Effector memory CD8-positive, alpha-beta T cell (primary cell): ENCODE data around the gene MAP2K5.
A peak's percentile ranks its signal among the peaks of the same experiment; 100 is the strongest.

Experiments
- ATAC-seq: fragments of 150-1000 bp; cut with Tn5 transposase; replicated peaks from 2 replicates; pipeline ENCODE4 v1.10.0; 2021; ENCODE audit warnings: mild to moderate bottlenecking, moderate library complexity
- DNase-seq, 3 experiments: peaks; one replicate each; pipeline ENCODE4 v3.0.0; 2021
- H3K27ac Mint-ChIP-seq, 2 donors: one replicate each; pipeline ENCODE4 v1.8.0; 2022; ENCODE audit warnings: mild to moderate bottlenecking in 2 of 2, mixed read lengths in 2 of 2, moderate library complexity in 2 of 2
- H3K27me3 Mint-ChIP-seq, 2 donors: one replicate each; pipeline ENCODE4 v1.8.0; 2022; ENCODE audit warnings: mixed read lengths in 2 of 2
- H3K36me3 Mint-ChIP-seq: one replicate; pipeline ENCODE4 v1.8.0; 2022; ENCODE audit warnings: mild to moderate bottlenecking, moderate library complexity, mixed read lengths; ENCODE audit not compliant: insufficient read depth
- H3K4me1 Mint-ChIP-seq, 2 donors: one replicate each; pipeline ENCODE4 v1.8.0; 2022; ENCODE audit warnings: low read depth in 2 of 2, mixed read lengths in 2 of 2
- H3K4me3 Mint-ChIP-seq, 2 donors: one replicate each; pipeline ENCODE4 v1.8.0; 2022; ENCODE audit warnings: mild to moderate bottlenecking in 2 of 2, mixed read lengths in 2 of 2, moderate library complexity in 2 of 2
- H3K9me3 Mint-ChIP-seq, 2 donors: one replicate each; pipeline ENCODE4 v1.8.0; 2022; ENCODE audit warnings: mixed read lengths in 2 of 2

The MAP2K5 gene

GRCh38 chr15:67831363-67831762 is 288.9 kb downstream of the MAP2K5 start:
- H3K4me1 Mint-ChIP-seq = peaks cover 32 to 33% of the 10 kb centered on the region in 2 donors
- H3K4me3 Mint-ChIP-seq = no peak overlapping the region
- H3K9me3 Mint-ChIP-seq = no peaks in the 10 kb centered on the region
- peaks cover 74 to 90% of the 10 kb centered on the region in 2 donors for H3K27me3 Mint-ChIP-seq
- ATAC-seq (no peak), DNase-seq (no peak)
- H3K27ac Mint-ChIP-seq = no peak overlapping the region
- H3K36me3 Mint-ChIP-seq = peaks cover 9% of the 10 kb centered on the region

GRCh38 chr15:67832031-67832551 is 289.6 kb downstream of the MAP2K5 start:
- no peaks in the 10 kb centered on the region for H3K9me3 Mint-ChIP-seq
- H3K36me3 Mint-ChIP-seq = peaks cover 8% of the 10 kb centered on the region
- peak overlapping the region in 1 of 2 donors; percentile 88 for H3K4me3 Mint-ChIP-seq
- ATAC-seq (no peak), DNase-seq (no peak)
- H3K27ac Mint-ChIP-seq = no peak overlapping the region
- H3K4me1 Mint-ChIP-seq = peaks cover 34% of the 10 kb centered on the region in 2 donors
- H3K27me3 Mint-ChIP-seq = peaks cover 72 to 91% of the 10 kb centered on the region in 2 donors

- Mint-ChIP-seq H3K27me3 (peaks cover 70 to 88% of the 10 kb centered on the region in 2 donors), H3K4me3 (peak overlapping the region; percentile 87 to 88), H3K9me3 (no peaks in the 10 kb centered on the region), H3K4me1 (peaks cover 34% of the 10 kb centered on the region in 2 donors), H3K36me3 (peaks cover 8% of the 10 kb centered on the region), H3K27ac (no peak overlapping the region)
- no peak for DNase-seq
- no peak for ATAC-seq
Observed at GRCh38 chr15:67832897-67833709, 290.6 kb downstream of the MAP2K5 start.

- Mint-ChIP-seq H3K27me3 (peaks cover 63 to 80% of the 10 kb centered on the region in 2 donors), H3K4me1 (peaks cover 32 to 34% of the 10 kb centered on the region in 2 donors)
- peak in 1 of 3 experiments; percentile 26 for DNase-seq
Observed at GRCh38 chr15:67833710-67834511, 291.4 kb downstream of the MAP2K5 start.

GRCh38 chr15:67834581-67835296 is 292.2 kb downstream of the MAP2K5 start:
- DNase-seq (peak in 1 of 3 experiments; percentile 18), ATAC-seq (peak; percentile 23)
- H3K9me3 Mint-ChIP-seq = no peaks in the 10 kb centered on the region
- H3K27ac Mint-ChIP-seq = peak overlapping the region in 1 of 2 donors; percentile 35
- H3K4me1 Mint-ChIP-seq = peaks cover 32 to 34% of the 10 kb centered on the region in 2 donors
- peaks cover 18% of the 10 kb centered on the region for H3K36me3 Mint-ChIP-seq
- H3K4me3 Mint-ChIP-seq = peak overlapping the region; percentile 87 to 88
- H3K27me3 Mint-ChIP-seq = peaks cover 57 to 71% of the 10 kb centered on the region in 2 donors

More at GRCh38 chr15:67833710-67834511, 291.4 kb downstream of the MAP2K5 start:
- Mint-ChIP-seq H3K4me3 (peak overlapping the region; percentile 87 to 88), H3K27ac (peak overlapping the region in 1 of 2 donors; percentile 20), H3K9me3 (no peaks in the 10 kb centered on the region), H3K36me3 (peaks cover 10% of the 10 kb centered on the region)
- peak; percentile 34 for ATAC-seq

GRCh38 chr15:67835297-67836133 is 293.0 kb downstream of the MAP2K5 start:
- Mint-ChIP-seq H3K4me3 (peak overlapping the region; percentile 87 to 88), H3K27ac (peak overlapping the region in 1 of 2 donors; percentile 35), H3K36me3 (peaks cover 20% of the 10 kb centered on the region), H3K4me1 (peaks cover 34 to 37% of the 10 kb centered on the region in 2 donors), H3K9me3 (no peaks in the 10 kb centered on the region), H3K27me3 (peaks cover 51 to 64% of the 10 kb centered on the region in 2 donors)
- ATAC-seq (no peak), DNase-seq (peak in 1 of 3 experiments; percentile 21)

GRCh38 chr15:67836134-67836455 is 293.6 kb downstream of the MAP2K5 start:
- peaks cover 23% of the 10 kb centered on the region for H3K36me3 Mint-ChIP-seq
- peaks cover 37 to 40% of the 10 kb centered on the region in 2 donors for H3K4me1 Mint-ChIP-seq
- H3K9me3 Mint-ChIP-seq = no peaks in the 10 kb centered on the region
- peak overlapping the region; percentile 87 to 88 for H3K4me3 Mint-ChIP-seq
- peaks cover 45 to 58% of the 10 kb centered on the region in 2 donors for H3K27me3 Mint-ChIP-seq
- peak overlapping the region; percentile 49 to 57 for H3K27ac Mint-ChIP-seq
- no peak for DNase-seq
- ATAC-seq = no peak

- Mint-ChIP-seq H3K4me1 (peaks cover 41 to 42% of the 10 kb centered on the region in 2 donors), H3K27ac (peak overlapping the region; percentile 49 to 57), H3K9me3 (no peaks in the 10 kb centered on the region), H3K36me3 (peaks cover 23% of the 10 kb centered on the region), H3K4me3 (peak overlapping the region; percentile 87 to 88), H3K27me3 (peaks cover 42 to 54% of the 10 kb centered on the region in 2 donors)
- ATAC-seq (no peak), DNase-seq (peak; percentile 42 to 62 (median 51))
Observed at GRCh38 chr15:67836477-67836876, 294.0 kb downstream of the MAP2K5 start.

- no peak overlapping the region for H3K27ac Mint-ChIP-seq
- no peaks in the 10 kb centered on the region for H3K9me3 Mint-ChIP-seq
- peaks cover 37 to 49% of the 10 kb centered on the region in 2 donors for H3K27me3 Mint-ChIP-seq
- ATAC-seq (no peak), DNase-seq (no peak)
- H3K4me1 Mint-ChIP-seq = peaks cover 41 to 42% of the 10 kb centered on the region in 2 donors
- peaks cover 23% of the 10 kb centered on the region for H3K36me3 Mint-ChIP-seq
- no peak overlapping the region for H3K4me3 Mint-ChIP-seq
Observed at GRCh38 chr15:67836955-67837354, 294.5 kb downstream of the MAP2K5 start.

GRCh38 chr15:67838789-67839332 is 296.4 kb downstream of the MAP2K5 start:
- peaks cover 26% of the 10 kb centered on the region for H3K36me3 Mint-ChIP-seq
- peak overlapping the region; percentile 88 to 90 for H3K4me3 Mint-ChIP-seq
- ATAC-seq (no peak), DNase-seq (no peak)
- peaks cover 31 to 33% of the 10 kb centered on the region in 2 donors for H3K4me1 Mint-ChIP-seq
- H3K27ac Mint-ChIP-seq = peak overlapping the region; percentile 98 to 100
- H3K9me3 Mint-ChIP-seq = no peaks in the 10 kb centered on the region
- peaks cover 21 to 30% of the 10 kb centered on the region in 2 donors for H3K27me3 Mint-ChIP-seq

GRCh38 chr15:67839499-67839928 is 297.0 kb downstream of the MAP2K5 start:
- Mint-ChIP-seq H3K27ac (peak overlapping the region; percentile 98 to 100), H3K36me3 (peaks cover 26% of the 10 kb centered on the region), H3K27me3 (peaks cover 14 to 24% of the 10 kb centered on the region in 2 donors), H3K4me1 (peaks cover 25 to 26% of the 10 kb centered on the region in 2 donors), H3K4me3 (peak overlapping the region; percentile 88 to 90), H3K9me3 (no peaks in the 10 kb centered on the region)
- ATAC-seq (peak; percentile 38), DNase-seq (peak in 1 of 3 experiments; percentile 47)
